GM12878 (cell line): ENCODE measurements around the gene NNMT. TPM values are rescaled to one million over a fixed set of nuclear protein-coding genes. Genes with fewer than 3 reads are reported as not detected.

ENCODE experiments used
- ATAC-seq: fragments of 200-7000 bp; cut with Tn5 transposase; 3 replicates; pipeline ENCODE4 v1.9.1; 2020; ENCODE audit warnings: mild to moderate bottlenecking, moderate library complexity
- BruUV-seq: library from RNA; stranded (reverse); fragments of 400-500 nt; replicated peaks from 2 replicates; lab custom pipeline; 2021; lab: Mats Ljungman, UMichigan
- CTCF ChIA-PET: fragments of 300-600 bp; sonication (Branson Sonifier 250); formaldehyde crosslinking; extraction: SDS; loops from one replicate; lab custom pipeline; 2021; ENCODE audit warnings: inconsistent platforms; lab: Yijun Ruan, JAX
- POLR2A ChIA-PET: fragments of 350-600 bp; formaldehyde crosslinking; extraction: SDS; loops from one replicate; lab custom pipeline; 2021; ENCODE audit warnings: inconsistent platforms; lab: Charles Lee
- RAD21 ChIA-PET: fragments of 300-600 bp; sonication (Branson Sonifier 250); formaldehyde crosslinking; loops from one replicate; lab custom pipeline; 2023; ENCODE audit warnings: antibody characterized with exemption; ENCODE audit not compliant: unreplicated experiment; lab: Charles Lee
- SMC1A ChIA-PET: fragments of 300-600 bp; sonication (Branson Sonifier 250); formaldehyde crosslinking; loops from one replicate; lab custom pipeline; 2023; ENCODE audit not compliant: unreplicated experiment, uncharacterized antibody; lab: Charles Lee
- DNase-seq: peaks from one replicate; pipeline ENCODE4 v3.0.0-alpha.2; 2011; ENCODE audit warnings: low read depth, low spot score
- FAIRE-seq: peaks from 3 replicates; lab custom pipeline; 2011; peaks lifted over from hg19 to GRCh38; lab: Jason Lieb, UNC
- H2AFZ ChIP-seq: 2 replicates; pipeline ENCODE4 v1.6.0; 2011; ENCODE audit warnings: low read depth, low read length, control low read depth; ENCODE audit not compliant: control insufficient read depth
- H3K27ac ChIP-seq: 2 replicates; pipeline ENCODE4 v1.5.1; 2011; ENCODE audit warnings: control low read depth; ENCODE audit not compliant: control insufficient read depth, insufficient read depth
- H3K27me3 ChIP-seq, 2 experiments: replicated peaks in 1 of 2; 2 replicates each; pipeline versions ENCODE4 v1.6.0 to v1.6.1; 2011; ENCODE audit warnings: low read length in 1 of 2; ENCODE audit not compliant: control insufficient read depth in 2 of 2, insufficient read depth in 2 of 2
- H3K36me3 ChIP-seq, 2 experiments: 2 replicates each; pipeline ENCODE4 v1.5.1; 2011; ENCODE audit warnings: low read length in 1 of 2; ENCODE audit not compliant: control insufficient read depth in 2 of 2, insufficient read depth in 2 of 2
- H3K4me1 ChIP-seq: 2 replicates; pipeline ENCODE4 v1.6.1; 2011; ENCODE audit warnings: mild to moderate bottlenecking, low read length, moderate library complexity, mixed read lengths; ENCODE audit not compliant: control insufficient read depth, insufficient read depth
- H3K4me2 ChIP-seq: 2 replicates; pipeline ENCODE4 v1.6.0; 2011; ENCODE audit warnings: control low read depth; ENCODE audit not compliant: control insufficient read depth, insufficient read depth
- H3K4me3 ChIP-seq: fragments of 200-600 bp; sonication (generic); 2 replicates; pipeline ENCODE4 v1.5.1; 2016
- H3K79me2 ChIP-seq: 2 replicates; pipeline ENCODE4 v1.6.0; 2011; ENCODE audit warnings: low read length; ENCODE audit not compliant: control insufficient read depth, insufficient read depth
- H3K9ac ChIP-seq: 2 replicates; pipeline ENCODE4 v1.8.0; 2011; ENCODE audit warnings: low read length, control low read depth, mixed read lengths; ENCODE audit not compliant: control insufficient read depth, insufficient read depth
- H3K9me3 ChIP-seq: replicated peaks from 3 replicates; pipeline ENCODE4 v1.5.1; 2011; ENCODE audit warnings: mild to moderate bottlenecking, low read length; ENCODE audit not compliant: control insufficient read depth, insufficient read depth
- H4K20me1 ChIP-seq: 2 replicates; pipeline ENCODE4 v1.6.0; 2011; ENCODE audit not compliant: control insufficient read depth, insufficient read depth
- MLLT1 ChIP-seq: fragments of 450-650 bp; IDR thresholded peaks from 2 replicates; pipeline ENCODE4 v1.6.1; 2016; ENCODE audit warnings: mild to moderate bottlenecking
- MYB ChIP-seq: fragments of 150-350 bp; IDR thresholded peaks from 2 replicates; pipeline ENCODE4 v1.6.1; 2014; ENCODE audit warnings: mild to moderate bottlenecking, low read depth, low read length, borderline replicate concordance
- NFYB ChIP-seq: IDR thresholded peaks from 2 replicates; pipeline ENCODE4 v1.6.1; 2011; ENCODE audit warnings: low read depth, mild to moderate bottlenecking, low read length, improper control_type of control experiment, moderate library complexity; ENCODE audit not compliant: insufficient read depth
- PAX8 ChIP-seq: fragments of 450-650 bp; IDR thresholded peaks from 2 replicates; pipeline ENCODE4 v1.6.1; 2017; ENCODE audit warnings: mild to moderate bottlenecking, moderate library complexity
- POLR2AphosphoS5 ChIP-seq: IDR thresholded peaks from 2 replicates; pipeline ENCODE4 v1.6.1; 2011; ENCODE audit warnings: mild to moderate bottlenecking, low read length, inconsistent platforms
- POU2F2 ChIP-seq: IDR thresholded peaks from 3 replicates; pipeline ENCODE4 v1.6.1; 2011; ENCODE audit warnings: low read depth, mild to moderate bottlenecking, low read length, borderline replicate concordance
- SIN3A ChIP-seq: IDR thresholded peaks from 2 replicates; pipeline ENCODE4 v1.6.1; 2012; ENCODE audit warnings: low read depth, low read length, improper control_type of control experiment
- SPI1 ChIP-seq: IDR thresholded peaks from 2 replicates; pipeline ENCODE4 v1.6.1; 2011; ENCODE audit warnings: low read depth, mild to moderate bottlenecking, low read length, moderate library complexity, borderline replicate concordance; ENCODE audit not compliant: insufficient read depth
- WRNIP1 ChIP-seq: IDR thresholded peaks from 2 replicates; pipeline ENCODE4 v1.6.1; 2011; ENCODE audit warnings: low read depth, low read length, improper control_type of control experiment, borderline replicate concordance
- WGBS: methylation state at CpG from one replicate; pipeline ENCODE4 v1.1.6; 2016; ENCODE audit warnings: low lambda C conversion rate; ENCODE audit not compliant: insufficient replicate concordance, insufficient coverage; ENCODE audit errors: missing lambda C conversion rate; 5-methylcytosine and 5-hydroxymethylcytosine counted together
- in situ Hi-C: fragments of 300-500 bp; cut with MboI; formaldehyde crosslinking; loops from 9 replicates; pipeline ENCODE4 v1.14.3; 2018; ENCODE audit warnings: mixed read lengths
- intact Hi-C: fragments of 100-400 bp; cut with micrococcal nuclease; formaldehyde crosslinking; loops from one replicate; pipeline ENCODE4 v1.14.2; 2022; ENCODE audit not compliant: unreplicated experiment
- polyA plus RNA-seq, 11 experiments: library from polyadenylated mRNA; depleted of rRNA in 4 of 11; unstranded in 6 of 11; stranded (reverse) in 5 of 11; fragments of >200 nt; fragmentation: Nextera tagmentation in 4 of 11; fragmentation: Illumina TruSeq in 1 of 11; extraction: Ambion mirVana in 4 of 11; extraction: Trizol in 1 of 11; gene quantifications; 1 replicate in 1 of 11; 2 replicates in 10 of 11; pipeline versions ENCODE4 v1.2.1 to v1.2.3, GENCODE V29; 2011 to 2016; ENCODE audit warnings: inconsistent platforms in 2 of 11, missing spikeins in 2 of 11, low read depth in 1 of 11
- total RNA-seq, 4 experiments: library from RNA; depleted of rRNA in 3 of 4; stranded (reverse); fragments of >200 nt in 3 of 4; fragmentation: Illumina TruSeq in 1 of 4; extraction: Trizol in 1 of 4; gene quantifications; 2 replicates each; pipeline versions ENCODE4 v1.2.1 to v1.2.3, GENCODE V29; 2013 to 2021
- TF ChIP-seq, protein P1 (sequence below): fragments of 450-650 bp; IDR thresholded peaks from 2 replicates; pipeline ENCODE4 v1.6.1; 2016; ENCODE audit warnings: mild to moderate bottlenecking
- TF ChIP-seq, protein P2 (sequence below): IDR thresholded peaks from 2 replicates; pipeline ENCODE4 v1.6.1; 2012; ENCODE audit warnings: mild to moderate bottlenecking, low read depth, low read length

The NNMT gene
- total and polyA plus RNA-seq, 10 of the 15 experiments (the other 5 are each of a cell fraction or from before 2014, with no cell fraction given), result 0.46 TPM; not detected in 9

DNA sequence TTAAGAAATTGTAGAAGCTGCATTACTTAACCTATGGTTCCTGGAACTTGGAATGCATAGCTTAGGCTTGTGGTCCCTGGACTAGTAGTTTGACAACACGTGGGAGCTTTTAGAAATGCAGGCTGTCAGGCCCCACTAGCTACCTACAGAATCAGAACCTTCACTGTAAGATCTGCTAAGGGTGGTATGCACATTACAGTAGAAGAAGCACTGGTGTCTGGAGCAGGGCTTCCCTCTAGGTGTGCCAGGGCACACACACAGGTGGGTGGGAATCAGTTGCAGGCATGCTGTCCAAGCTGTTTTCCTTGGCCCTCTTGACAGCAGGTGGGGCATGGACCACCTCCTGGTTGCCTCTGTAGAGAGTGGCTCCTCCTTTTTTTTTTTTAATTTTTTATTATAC lies 8.8 kb downstream of the NNMT start:
- no peaks in the 10 kb centered on the region for H3K36me3 ChIP-seq
- WGBS, result 0% methylated on average over 1 of the region's 1 CpG
- ChIA-PET POLR2A (no interaction called here), RAD21 (no interaction called here), CTCF (interaction anchor here (1.0 kb wide), 1 partner anchor 43 kb away, joined by 3 read pairs; no protein-coding TSS in a partner anchor), SMC1A (interaction anchor here (1.2 kb wide), 1 partner anchor 8 kb away, joined by 4 read pairs; no protein-coding TSS in a partner anchor)
- H3K9me3 ChIP-seq, result no peaks in the 10 kb centered on the region
- TF ChIP-seq POLR2AphosphoS5, result no peak
- no peak for TF ChIP-seq MYB
- TF ChIP-seq, protein P1, sequence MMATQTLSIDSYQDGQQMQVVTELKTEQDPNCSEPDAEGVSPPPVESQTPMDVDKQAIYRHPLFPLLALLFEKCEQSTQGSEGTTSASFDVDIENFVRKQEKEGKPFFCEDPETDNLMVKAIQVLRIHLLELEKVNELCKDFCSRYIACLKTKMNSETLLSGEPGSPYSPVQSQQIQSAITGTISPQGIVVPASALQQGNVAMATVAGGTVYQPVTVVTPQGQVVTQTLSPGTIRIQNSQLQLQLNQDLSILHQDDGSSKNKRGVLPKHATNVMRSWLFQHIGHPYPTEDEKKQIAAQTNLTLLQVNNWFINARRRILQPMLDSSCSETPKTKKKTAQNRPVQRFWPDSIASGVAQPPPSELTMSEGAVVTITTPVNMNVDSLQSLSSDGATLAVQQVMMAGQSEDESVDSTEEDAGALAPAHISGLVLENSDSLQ, result no peak
- TF ChIP-seq SPI1, result no peak
- no peak for TF ChIP-seq POU2F2
- no peak for TF ChIP-seq SIN3A
- no peak for TF ChIP-seq MLLT1
- TF ChIP-seq NFYB, result no peak
- TF ChIP-seq WRNIP1, result no peak
- TF ChIP-seq PAX8, result no peak
- TF ChIP-seq, protein P2, sequence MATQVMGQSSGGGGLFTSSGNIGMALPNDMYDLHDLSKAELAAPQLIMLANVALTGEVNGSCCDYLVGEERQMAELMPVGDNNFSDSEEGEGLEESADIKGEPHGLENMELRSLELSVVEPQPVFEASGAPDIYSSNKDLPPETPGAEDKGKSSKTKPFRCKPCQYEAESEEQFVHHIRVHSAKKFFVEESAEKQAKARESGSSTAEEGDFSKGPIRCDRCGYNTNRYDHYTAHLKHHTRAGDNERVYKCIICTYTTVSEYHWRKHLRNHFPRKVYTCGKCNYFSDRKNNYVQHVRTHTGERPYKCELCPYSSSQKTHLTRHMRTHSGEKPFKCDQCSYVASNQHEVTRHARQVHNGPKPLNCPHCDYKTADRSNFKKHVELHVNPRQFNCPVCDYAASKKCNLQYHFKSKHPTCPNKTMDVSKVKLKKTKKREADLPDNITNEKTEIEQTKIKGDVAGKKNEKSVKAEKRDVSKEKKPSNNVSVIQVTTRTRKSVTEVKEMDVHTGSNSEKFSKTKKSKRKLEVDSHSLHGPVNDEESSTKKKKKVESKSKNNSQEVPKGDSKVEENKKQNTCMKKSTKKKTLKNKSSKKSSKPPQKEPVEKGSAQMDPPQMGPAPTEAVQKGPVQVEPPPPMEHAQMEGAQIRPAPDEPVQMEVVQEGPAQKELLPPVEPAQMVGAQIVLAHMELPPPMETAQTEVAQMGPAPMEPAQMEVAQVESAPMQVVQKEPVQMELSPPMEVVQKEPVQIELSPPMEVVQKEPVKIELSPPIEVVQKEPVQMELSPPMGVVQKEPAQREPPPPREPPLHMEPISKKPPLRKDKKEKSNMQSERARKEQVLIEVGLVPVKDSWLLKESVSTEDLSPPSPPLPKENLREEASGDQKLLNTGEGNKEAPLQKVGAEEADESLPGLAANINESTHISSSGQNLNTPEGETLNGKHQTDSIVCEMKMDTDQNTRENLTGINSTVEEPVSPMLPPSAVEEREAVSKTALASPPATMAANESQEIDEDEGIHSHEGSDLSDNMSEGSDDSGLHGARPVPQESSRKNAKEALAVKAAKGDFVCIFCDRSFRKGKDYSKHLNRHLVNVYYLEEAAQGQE, result no peak
- no peaks in the 10 kb centered on the region for H4K20me1 ChIP-seq
- H3K79me2 ChIP-seq, result no peaks in the 10 kb centered on the region
- no peak overlapping the region for H3K4me2 ChIP-seq
- H3K9ac ChIP-seq, result no peak overlapping the region
- no peaks in the 10 kb centered on the region for H3K4me1 ChIP-seq
- no peak overlapping the region for H2AFZ ChIP-seq
- in situ Hi-C loops (no loop called here), intact Hi-C loops (no loop called here)
- H3K27me3 ChIP-seq, result peaks cover 2 to 4% of the 10 kb centered on the region in 2 experiments; a peak in 3 of 4 replicates
- H3K4me3 ChIP-seq, result no peak overlapping the region
- FAIRE-seq (no peak), DNase-seq (no peak), ATAC-seq (no peak)
- BruUV-seq, result no TSS peak
- no peak overlapping the region for H3K27ac ChIP-seq
